Type B pancreatic cell (in vitro differentiated cells): ENCODE measurements around the gene ABCD4. TPM values are rescaled to one million over a fixed set of nuclear protein-coding genes. Genes with fewer than 3 reads are reported as not detected.

ENCODE experiments used
- DNase-seq: peaks from one replicate; pipeline ENCODE4 v3.0.0; 2021; ENCODE audit warnings: mixed read lengths; ENCODE audit not compliant: unreplicated experiment; ENCODE audit errors: extremely low spot score
- H3K27ac Mint-ChIP-seq: 2 replicates; pipeline ENCODE4 v1.8.0; 2021; ENCODE audit warnings: mild to moderate bottlenecking, mixed read lengths
- H3K27me3 Mint-ChIP-seq: 2 replicates; pipeline ENCODE4 v1.8.0; 2021; ENCODE audit warnings: mixed read lengths
- H3K36me3 Mint-ChIP-seq: 2 replicates; pipeline ENCODE4 v1.8.0; 2021; ENCODE audit warnings: mixed read lengths
- H3K4me1 Mint-ChIP-seq: one replicate; pipeline ENCODE4 v1.8.0; 2021; ENCODE audit warnings: mixed read lengths; ENCODE audit not compliant: unreplicated experiment
- H3K4me3 Mint-ChIP-seq: 2 replicates; pipeline ENCODE4 v1.8.0; 2021; ENCODE audit warnings: mild to moderate bottlenecking, mixed read lengths
- H3K9me3 Mint-ChIP-seq: 2 replicates; pipeline ENCODE4 v1.8.0; 2021; ENCODE audit warnings: mixed read lengths
- total RNA-seq: library from RNA; stranded (reverse); gene quantifications from 2 replicates; pipeline ENCODE4 v1.2.1, GENCODE V29; 2021; ENCODE audit warnings: low replicate concordance
- TF ChIP-seq, protein P1 (sequence below): fragments of 200-600 bp; sonication (generic); conservative IDR thresholded peaks from 2 replicates; pipeline ENCODE4 v1.5.0; 2021; ENCODE audit warnings: antibody characterized with exemption, mild to moderate bottlenecking

Gene ABCD4
- total RNA-seq, 1 donor from 2014 or later: 92.6 TPM

DNA sequence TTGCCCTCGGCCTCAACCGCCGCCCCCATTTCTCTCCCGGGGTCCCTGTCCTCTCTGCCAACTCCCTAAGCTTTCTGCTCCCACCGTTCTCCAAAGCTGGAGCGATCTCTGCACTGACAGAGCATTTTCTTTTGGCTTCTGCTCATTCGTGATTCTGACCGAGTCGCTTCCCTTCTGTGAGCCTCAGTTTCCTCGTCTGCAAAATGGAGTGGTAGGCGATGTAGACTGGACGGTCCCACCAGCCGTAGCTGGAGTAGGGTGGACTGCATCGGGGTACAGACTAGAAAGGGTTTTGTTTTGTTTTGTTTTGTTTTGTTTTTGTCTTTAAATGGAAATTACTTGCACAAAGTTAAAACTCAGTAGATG lies 61.1 kb downstream of the ABCD4 start:
- TF ChIP-seq, protein P1, sequence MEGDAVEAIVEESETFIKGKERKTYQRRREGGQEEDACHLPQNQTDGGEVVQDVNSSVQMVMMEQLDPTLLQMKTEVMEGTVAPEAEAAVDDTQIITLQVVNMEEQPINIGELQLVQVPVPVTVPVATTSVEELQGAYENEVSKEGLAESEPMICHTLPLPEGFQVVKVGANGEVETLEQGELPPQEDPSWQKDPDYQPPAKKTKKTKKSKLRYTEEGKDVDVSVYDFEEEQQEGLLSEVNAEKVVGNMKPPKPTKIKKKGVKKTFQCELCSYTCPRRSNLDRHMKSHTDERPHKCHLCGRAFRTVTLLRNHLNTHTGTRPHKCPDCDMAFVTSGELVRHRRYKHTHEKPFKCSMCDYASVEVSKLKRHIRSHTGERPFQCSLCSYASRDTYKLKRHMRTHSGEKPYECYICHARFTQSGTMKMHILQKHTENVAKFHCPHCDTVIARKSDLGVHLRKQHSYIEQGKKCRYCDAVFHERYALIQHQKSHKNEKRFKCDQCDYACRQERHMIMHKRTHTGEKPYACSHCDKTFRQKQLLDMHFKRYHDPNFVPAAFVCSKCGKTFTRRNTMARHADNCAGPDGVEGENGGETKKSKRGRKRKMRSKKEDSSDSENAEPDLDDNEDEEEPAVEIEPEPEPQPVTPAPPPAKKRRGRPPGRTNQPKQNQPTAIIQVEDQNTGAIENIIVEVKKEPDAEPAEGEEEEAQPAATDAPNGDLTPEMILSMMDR: no peak
- Mint-ChIP-seq H3K4me3 (peak overlapping the region; percentile 77), H3K27me3 (peaks cover 94% of the 10 kb centered on the region), H3K4me1 (no peaks in the 10 kb centered on the region), H3K27ac (no peak overlapping the region), H3K9me3 (peaks cover 4% of the 10 kb centered on the region), H3K36me3 (no peaks in the 10 kb centered on the region)
- no peak for DNase-seq

DNA sequence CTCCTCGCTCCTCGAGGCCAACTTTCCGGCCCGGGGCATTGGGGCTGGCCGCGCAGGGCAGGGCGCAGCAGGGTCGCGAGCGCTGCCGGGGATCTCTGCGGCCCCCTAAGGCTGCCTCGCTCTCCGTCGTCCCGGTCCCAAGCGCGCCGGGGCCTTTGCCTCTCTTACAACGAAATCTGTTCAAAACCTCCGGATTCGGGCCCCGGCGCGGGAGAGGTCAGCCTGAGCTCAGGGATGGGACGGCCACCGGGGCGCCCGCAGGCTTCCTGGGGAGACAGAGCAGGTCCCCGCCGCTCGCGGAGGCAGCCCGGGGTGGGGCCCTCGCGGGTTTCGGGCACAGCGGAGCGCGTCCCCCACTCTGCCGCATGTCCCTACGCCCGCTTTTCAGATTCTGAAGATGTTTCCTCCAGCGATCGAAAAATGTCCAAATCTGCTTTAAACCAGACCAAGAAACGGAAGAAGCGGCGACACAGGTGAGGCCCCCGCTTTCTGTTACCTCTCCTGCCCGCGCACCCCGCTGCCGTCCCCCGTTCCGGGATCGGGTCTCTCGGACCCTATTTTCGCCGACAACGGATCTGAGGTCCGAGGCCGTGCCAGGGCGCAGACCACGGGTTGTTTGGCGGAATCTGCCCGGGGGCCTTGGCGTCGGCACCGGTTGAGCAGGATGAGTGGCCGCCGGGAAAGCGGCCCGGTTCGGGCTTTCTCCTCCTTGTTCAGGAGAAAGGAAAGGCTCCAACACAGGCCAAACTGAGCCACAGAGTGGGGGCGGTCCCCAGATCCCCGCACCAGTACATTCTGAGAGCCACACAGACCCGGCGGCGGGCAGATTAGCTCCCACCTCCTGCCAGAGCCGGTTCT lies 61.7 kb downstream of the ABCD4 start:
- H3K36me3 Mint-ChIP-seq: no peaks in the 10 kb centered on the region
- TF ChIP-seq, protein P1: no peak
- peak overlapping the region; percentile 77 for H3K4me3 Mint-ChIP-seq
- H3K27ac Mint-ChIP-seq: no peak overlapping the region
- no peak for DNase-seq
- H3K27me3 Mint-ChIP-seq: peaks cover 92% of the 10 kb centered on the region
- no peaks in the 10 kb centered on the region for H3K4me1 Mint-ChIP-seq
- H3K9me3 Mint-ChIP-seq: peaks cover 4% of the 10 kb centered on the region

DNA sequence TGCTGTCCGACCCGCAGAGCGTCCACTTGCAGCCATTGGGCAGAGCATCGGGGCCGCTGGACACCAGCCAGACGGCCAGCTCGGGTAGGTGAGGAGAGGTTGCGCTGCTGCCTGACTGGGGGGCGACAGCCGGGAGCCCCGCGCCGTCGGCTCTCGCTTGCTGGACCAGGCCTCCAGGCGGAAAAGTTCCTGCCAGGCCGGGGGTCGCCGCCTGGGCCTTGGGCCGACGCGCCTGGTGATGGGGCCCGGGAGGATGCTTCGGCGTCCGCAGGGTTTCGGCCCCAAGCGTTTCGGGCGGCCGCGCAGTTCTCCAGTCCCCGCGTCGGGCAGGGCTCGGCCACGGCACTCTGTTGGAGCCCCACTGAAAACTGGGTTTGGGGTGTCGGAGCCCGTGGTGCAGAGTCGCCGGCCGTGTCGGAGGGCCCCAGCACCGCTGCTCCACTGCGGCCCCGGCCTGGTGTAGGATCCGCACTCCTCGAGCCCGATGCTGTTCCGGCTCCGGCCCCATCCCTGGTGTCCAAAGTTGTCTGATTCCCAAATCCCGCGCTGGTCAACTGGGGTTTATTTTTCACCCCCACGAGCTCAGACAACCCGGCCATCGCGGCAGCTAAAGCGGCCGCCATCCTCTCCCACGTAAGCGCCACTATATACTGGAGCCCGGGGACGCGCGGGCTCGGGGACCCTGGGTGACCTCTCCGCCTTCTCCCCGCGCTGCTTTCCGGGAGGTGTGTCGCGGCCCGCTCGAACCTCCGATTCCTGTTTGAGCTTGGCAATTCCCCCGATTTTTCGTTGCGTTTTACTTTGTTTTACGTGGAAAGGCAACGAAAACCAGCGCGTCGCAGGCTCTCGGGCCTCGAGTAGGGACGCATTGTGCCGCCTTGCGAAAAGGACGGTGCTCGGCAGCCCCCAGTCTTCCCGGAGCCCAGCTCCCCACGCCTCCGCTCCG lies 62.6 kb downstream of the ABCD4 start:
- TF ChIP-seq, protein P1: no peak
- no peaks in the 10 kb centered on the region for H3K36me3 Mint-ChIP-seq
- H3K27ac Mint-ChIP-seq: no peak overlapping the region
- peak overlapping the region; percentile 73 for H3K4me3 Mint-ChIP-seq
- peaks cover 89% of the 10 kb centered on the region for H3K27me3 Mint-ChIP-seq
- no peaks in the 10 kb centered on the region for H3K4me1 Mint-ChIP-seq
- no peak for DNase-seq
- peaks cover 4% of the 10 kb centered on the region for H3K9me3 Mint-ChIP-seq

DNA sequence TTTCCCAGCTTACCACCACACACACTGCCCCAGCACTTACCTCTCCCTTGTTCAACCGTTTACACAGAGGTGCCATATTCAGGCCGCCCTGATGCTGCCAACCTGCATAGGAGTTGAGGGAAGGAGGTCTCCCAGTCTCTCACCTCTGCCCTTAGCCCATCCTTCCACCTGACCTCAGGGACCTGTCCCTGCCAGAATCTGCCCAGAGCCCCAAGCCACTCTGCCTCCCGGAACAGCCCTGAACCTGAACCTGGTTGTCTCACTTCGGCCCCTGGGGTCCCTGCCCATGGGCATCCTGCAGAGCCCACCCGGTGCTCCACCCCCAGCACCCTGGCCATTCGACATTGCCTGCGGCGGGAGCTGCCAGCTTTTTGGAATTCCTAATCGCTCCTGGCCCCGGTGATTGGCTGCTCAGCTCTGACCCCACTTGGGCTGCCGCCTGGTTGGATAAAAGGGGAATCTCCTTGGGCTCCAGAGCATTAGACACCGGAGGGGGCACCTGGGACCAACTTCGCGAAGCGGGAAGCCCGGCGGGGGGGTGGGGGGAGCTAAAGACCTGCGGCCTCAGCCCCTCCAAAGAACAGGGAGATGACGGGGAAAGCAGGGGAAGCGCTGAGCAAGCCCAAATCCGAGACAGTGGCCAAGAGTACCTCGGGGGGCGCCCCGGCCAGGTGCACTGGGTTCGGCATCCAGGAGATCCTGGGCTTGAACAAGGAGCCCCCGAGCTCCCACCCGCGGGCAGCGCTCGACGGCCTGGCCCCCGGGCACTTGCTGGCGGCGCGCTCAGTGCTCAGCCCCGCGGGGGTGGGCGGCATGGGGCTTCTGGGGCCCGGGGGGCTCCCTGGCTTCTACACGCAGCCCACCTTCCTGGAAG lies 63.5 kb downstream of the ABCD4 start, which contains the start of gene VSX2:
Gene VSX2 (plus strand): TSS at position 476 of the 874 bp plus-strand sequence. CDS start 113 bp downstream, at position 589.
- Mint-ChIP-seq H3K4me3 (peak within 1 kb of the TSS; percentile 73), H3K27ac (peak within 1 kb of the TSS; percentile 46), H3K27me3 (peaks cover 89% of the 10 kb centered on the region), H3K9me3 (peaks cover 4% of the 10 kb centered on the region), H3K36me3 (no peaks in the 10 kb centered on the region), H3K4me1 (no peaks in the 10 kb centered on the region)
- TF ChIP-seq, protein P1: no peak
- DNase-seq: no peak

DNA sequence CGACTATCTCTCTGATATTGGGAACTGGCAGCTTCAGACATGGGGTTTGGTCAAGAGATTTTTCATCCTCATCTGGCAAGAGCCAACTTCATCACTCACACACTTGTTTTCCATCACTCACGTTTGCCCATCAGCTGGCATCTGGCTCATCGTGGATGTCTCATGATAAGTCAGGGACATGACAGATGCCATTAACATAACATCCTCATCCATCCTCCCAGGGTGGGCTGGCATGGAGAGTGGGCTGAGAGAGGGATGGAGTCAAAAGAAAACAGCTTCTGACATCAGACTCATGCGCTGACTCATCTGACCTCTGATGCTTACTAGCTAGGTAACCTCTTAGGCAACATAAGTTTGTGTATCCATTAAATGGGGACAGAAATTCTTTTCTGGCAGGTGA lies 65.3 kb downstream of the ABCD4 start:
- no peaks in the 10 kb centered on the region for H3K4me1 Mint-ChIP-seq
- no peak for DNase-seq
- H3K27me3 Mint-ChIP-seq: peaks cover 84% of the 10 kb centered on the region
- no peak overlapping the region for H3K4me3 Mint-ChIP-seq
- H3K9me3 Mint-ChIP-seq: peaks cover 4% of the 10 kb centered on the region
- no peak overlapping the region for H3K27ac Mint-ChIP-seq
- TF ChIP-seq, protein P1: no peak
- H3K36me3 Mint-ChIP-seq: no peaks in the 10 kb centered on the region
